ENCODE results near the gene AKR1A1.

Gene AKR1A1

GRCh38 chr1:45570631-45571030 is 20.0 kb downstream of the AKR1A1 start:
- no peak for DNase-seq (ENCODE audit: extremely low read depth, low read depth)
- no peak overlapping the region for H3K4me3 ChIP-seq (replicated peaks; ENCODE audit: low read depth, low read length)
- TF ChIP-seq, protein P1, sequence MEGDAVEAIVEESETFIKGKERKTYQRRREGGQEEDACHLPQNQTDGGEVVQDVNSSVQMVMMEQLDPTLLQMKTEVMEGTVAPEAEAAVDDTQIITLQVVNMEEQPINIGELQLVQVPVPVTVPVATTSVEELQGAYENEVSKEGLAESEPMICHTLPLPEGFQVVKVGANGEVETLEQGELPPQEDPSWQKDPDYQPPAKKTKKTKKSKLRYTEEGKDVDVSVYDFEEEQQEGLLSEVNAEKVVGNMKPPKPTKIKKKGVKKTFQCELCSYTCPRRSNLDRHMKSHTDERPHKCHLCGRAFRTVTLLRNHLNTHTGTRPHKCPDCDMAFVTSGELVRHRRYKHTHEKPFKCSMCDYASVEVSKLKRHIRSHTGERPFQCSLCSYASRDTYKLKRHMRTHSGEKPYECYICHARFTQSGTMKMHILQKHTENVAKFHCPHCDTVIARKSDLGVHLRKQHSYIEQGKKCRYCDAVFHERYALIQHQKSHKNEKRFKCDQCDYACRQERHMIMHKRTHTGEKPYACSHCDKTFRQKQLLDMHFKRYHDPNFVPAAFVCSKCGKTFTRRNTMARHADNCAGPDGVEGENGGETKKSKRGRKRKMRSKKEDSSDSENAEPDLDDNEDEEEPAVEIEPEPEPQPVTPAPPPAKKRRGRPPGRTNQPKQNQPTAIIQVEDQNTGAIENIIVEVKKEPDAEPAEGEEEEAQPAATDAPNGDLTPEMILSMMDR (IDR thresholded peaks at IDR 0.05; ENCODE audit: low read depth, low read length, missing control alignments): no peak

- TF ChIP-seq, protein P1 (IDR thresholded peaks at IDR 0.05; ENCODE audit: low read depth, low read length, missing control alignments): no peak
- no peak for DNase-seq (ENCODE audit: extremely low read depth, low read depth)
- H3K4me3 ChIP-seq (replicated peaks; ENCODE audit: low read depth, low read length): no peak overlapping the region
These were observed 22.7 kb downstream of the AKR1A1 start for GRCh38 chr1:45573231-45573804.

DNA sequence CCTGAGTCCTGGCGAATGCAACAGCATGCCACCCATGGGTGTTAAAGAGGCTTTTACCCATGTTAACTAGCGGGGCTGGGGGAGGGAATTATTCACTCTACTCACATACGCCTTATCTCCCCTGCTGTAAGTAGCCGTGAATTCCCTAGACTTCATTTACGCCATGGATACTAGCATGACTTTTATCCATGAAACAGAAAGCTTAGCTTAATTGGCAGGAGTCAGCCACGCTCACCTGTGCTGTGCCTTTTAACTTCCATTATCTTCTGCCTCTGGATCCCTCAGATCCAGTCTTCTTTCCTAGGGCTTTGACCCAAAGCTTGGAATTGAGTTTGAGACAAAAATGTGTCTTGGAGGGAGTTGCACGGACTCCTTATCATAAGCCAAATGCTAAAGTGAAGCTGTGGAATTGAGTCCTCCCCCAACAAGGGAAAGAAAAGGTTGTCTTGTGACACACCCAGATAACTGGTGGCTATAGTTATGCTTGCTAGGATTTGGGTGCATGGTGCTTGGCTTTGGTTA is 23.5 kb downstream of the AKR1A1 start:
- no peak overlapping the region for H3K4me3 ChIP-seq (replicated peaks; ENCODE audit: low read depth, low read length)
- TF ChIP-seq, protein P1 (IDR thresholded peaks at IDR 0.05; ENCODE audit: low read depth, low read length, missing control alignments): no peak
- no peak for DNase-seq (ENCODE audit: extremely low read depth, low read depth)

- DNase-seq (ENCODE audit: extremely low read depth, low read depth): peak; percentile 96
- peak overlapping the region; percentile 98 for H3K4me3 ChIP-seq (replicated peaks; ENCODE audit: low read depth, low read length)
- TF ChIP-seq, protein P1 (IDR thresholded peaks at IDR 0.05; ENCODE audit: low read depth, low read length, missing control alignments): no peak
These were observed 32.6 kb downstream of the AKR1A1 start for GRCh38 chr1:45583264-45583665.

DNA sequence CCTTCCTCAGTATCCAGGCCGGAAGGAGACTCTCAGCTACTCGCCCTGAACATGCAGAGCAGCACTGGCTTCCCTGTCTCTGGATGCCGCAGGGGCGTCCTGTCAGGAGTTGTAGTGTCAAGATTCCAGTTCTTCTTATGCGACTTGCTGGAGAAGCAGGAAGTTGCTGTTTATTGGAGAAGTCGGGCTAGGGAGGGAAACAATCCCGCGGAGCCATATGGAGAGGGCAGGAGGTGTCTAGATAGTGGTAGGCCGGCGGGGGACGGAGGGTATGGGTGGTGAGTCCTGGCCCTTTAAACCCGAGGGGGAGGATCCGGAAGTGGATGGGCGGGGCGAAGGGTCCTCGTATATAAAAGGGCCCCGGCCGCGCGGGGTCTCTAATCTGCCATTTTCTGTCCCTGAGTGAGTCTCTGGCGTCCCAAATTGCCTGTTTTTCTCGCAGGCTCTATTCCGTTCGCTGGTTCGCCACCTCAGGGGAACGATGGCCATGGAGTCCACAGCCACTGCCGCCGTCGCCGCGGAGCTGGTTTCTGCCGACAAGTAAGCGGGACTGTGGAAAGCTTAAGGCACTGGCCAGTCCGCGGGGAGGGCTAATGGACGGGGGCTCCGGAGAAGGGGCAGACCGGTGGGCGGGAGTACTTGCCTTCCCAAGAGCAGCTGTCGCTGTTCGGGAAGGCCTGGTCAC is 33.2 kb downstream of the AKR1A1 start, which contains the start of gene NASP:
TSS of gene NASP (plus strand) at position 376 of the 685 bp plus-strand sequence. CDS start at position 482, 106 bp downstream.
- H3K4me3 ChIP-seq (replicated peaks; ENCODE audit: low read depth, low read length): peak within 1 kb of the TSS; percentile 98
- TF ChIP-seq, protein P1 (IDR thresholded peaks at IDR 0.05; ENCODE audit: low read depth, low read length, missing control alignments): no peak
- DNase-seq (ENCODE audit: extremely low read depth, low read depth): peak; percentile 39

GRCh38 chr1:45584351-45585109 is 33.9 kb downstream of the AKR1A1 start:
- H3K4me3 ChIP-seq (replicated peaks; ENCODE audit: low read depth, low read length): peak overlapping the region; percentile 98
- peak; percentile 59 for DNase-seq (ENCODE audit: extremely low read depth, low read depth)
- TF ChIP-seq, protein P1 (IDR thresholded peaks at IDR 0.05; ENCODE audit: low read depth, low read length, missing control alignments): peak; percentile 10
